ENCODE results near the gene EIF2A. TPM values are rescaled to one million over a fixed set of nuclear protein-coding genes. Genes with fewer than 3 reads are reported as not detected.

Gene EIF2A
- total RNA-seq, 1 donor from 2014 or later = 195 TPM

DNA sequence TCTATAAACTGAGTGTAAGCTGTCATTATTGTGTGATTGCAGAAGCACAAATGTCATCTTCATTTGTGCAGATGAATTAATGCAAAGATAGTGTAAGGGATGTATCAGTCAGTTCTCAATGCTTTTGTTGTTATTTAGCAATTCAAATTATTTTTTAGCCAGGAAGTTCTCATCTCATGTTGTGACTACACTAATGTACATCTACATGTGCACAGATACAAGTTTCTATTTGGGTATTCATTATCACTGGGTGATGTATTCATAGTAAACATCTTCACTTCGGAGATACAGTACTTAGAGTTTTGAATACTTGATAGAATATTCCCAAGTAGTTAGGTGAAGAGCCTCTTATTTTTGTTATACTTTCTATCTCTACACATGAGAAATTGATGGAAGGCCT lies 11.1 kb downstream of the EIF2A start:
- peaks cover 3 to 18% (median 11%) of the 10 kb centered on the region in 3 donors for H3K36me3 ChIP-seq (ENCODE audit: control insufficient read depth in 3 of 3, insufficient read depth in 3 of 3, low read length in 3 of 3)

DNA sequence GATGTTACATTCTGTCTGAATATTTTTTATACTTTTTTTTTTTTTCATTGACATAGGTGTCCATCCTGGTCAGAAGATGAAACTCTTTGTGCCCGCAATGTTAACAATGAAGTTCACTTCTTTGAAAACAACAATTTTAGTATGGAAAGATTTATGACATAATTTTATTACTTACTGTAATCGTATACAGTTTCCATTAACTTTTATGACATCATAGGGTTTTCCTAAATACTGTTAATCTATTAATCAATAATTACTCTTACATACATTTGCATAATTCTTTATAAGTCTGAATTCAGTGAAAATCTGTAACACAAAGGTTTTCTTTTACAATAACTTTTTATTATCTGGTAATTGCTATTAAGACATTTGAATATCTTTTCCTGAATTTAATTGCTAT lies 17.7 kb downstream of the EIF2A start:
- no peak overlapping the region for H3K27ac ChIP-seq (ENCODE audit: low read depth, low read length)
- H3K4me1 ChIP-seq (ENCODE audit: control insufficient read depth in 3 of 3, insufficient read depth in 3 of 3, low read length in 3 of 3) = no peaks in the 10 kb centered on the region
- peaks cover 7 to 26% (median 23%) of the 10 kb centered on the region in 3 donors for H3K36me3 ChIP-seq (ENCODE audit: control insufficient read depth in 3 of 3, insufficient read depth in 3 of 3, low read length in 3 of 3)
- H3K9me3 ChIP-seq (ENCODE audit: control insufficient read depth in 3 of 3, low read length in 3 of 3) = no peaks in the 10 kb centered on the region
- no peak overlapping the region for H3K4me3 ChIP-seq (ENCODE audit: low read length in 3 of 3)
- H3K9ac ChIP-seq (ENCODE audit: low read depth in 1 of 3, low read length in 3 of 3) = no peak overlapping the region
- H3K27me3 ChIP-seq (ENCODE audit: control insufficient read depth in 3 of 3, insufficient read depth in 3 of 3, low read length in 3 of 3) = no peaks in the 10 kb centered on the region

More for the DNA sequence above, 11.1 kb downstream of the EIF2A start:
- Histone ChIP-seq H3K27ac (ENCODE audit: low read depth, low read length) (no peak overlapping the region), H3K27me3 (ENCODE audit: control insufficient read depth in 3 of 3, insufficient read depth in 3 of 3, low read length in 3 of 3) (no peaks in the 10 kb centered on the region), H3K4me3 (ENCODE audit: low read length in 3 of 3) (no peak overlapping the region), H3K9ac (ENCODE audit: low read depth in 1 of 3, low read length in 3 of 3) (no peak overlapping the region), H3K4me1 (ENCODE audit: control insufficient read depth in 3 of 3, insufficient read depth in 3 of 3, low read length in 3 of 3) (no peaks in the 10 kb centered on the region), H3K9me3 (ENCODE audit: control insufficient read depth in 3 of 3, low read length in 3 of 3) (no peaks in the 10 kb centered on the region)

DNA sequence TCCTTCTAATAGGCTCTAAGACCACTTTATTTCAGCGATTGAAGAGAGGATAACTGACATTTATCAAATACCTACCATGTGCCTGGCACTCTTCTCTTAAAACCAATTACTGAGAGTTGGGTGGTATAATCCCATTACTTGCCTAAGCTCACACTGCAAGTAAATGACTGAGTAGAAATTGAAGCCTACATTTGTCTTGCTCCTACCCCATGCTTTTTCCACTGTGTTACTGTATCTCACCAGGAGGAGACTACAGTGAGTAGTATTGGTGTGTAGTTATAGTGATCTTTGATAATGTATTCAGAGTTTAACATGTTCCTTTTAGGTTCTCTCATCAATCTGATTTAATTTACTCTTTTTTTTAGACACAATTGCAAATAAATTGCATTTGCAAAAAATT lies 20.7 kb downstream of the EIF2A start:
- no peak overlapping the region for H3K27ac ChIP-seq (ENCODE audit: low read depth, low read length)
- H3K9ac ChIP-seq (ENCODE audit: low read depth in 1 of 3, low read length in 3 of 3) = no peak overlapping the region
- peaks cover 7 to 38% (median 32%) of the 10 kb centered on the region in 3 donors for H3K36me3 ChIP-seq (ENCODE audit: control insufficient read depth in 3 of 3, insufficient read depth in 3 of 3, low read length in 3 of 3)
- H3K4me1 ChIP-seq (ENCODE audit: control insufficient read depth in 3 of 3, insufficient read depth in 3 of 3, low read length in 3 of 3) = no peaks in the 10 kb centered on the region
- H3K4me3 ChIP-seq (ENCODE audit: low read length in 3 of 3) = no peak overlapping the region
- no peaks in the 10 kb centered on the region for H3K27me3 ChIP-seq (ENCODE audit: control insufficient read depth in 3 of 3, insufficient read depth in 3 of 3, low read length in 3 of 3)
- no peaks in the 10 kb centered on the region for H3K9me3 ChIP-seq (ENCODE audit: control insufficient read depth in 3 of 3, low read length in 3 of 3)

DNA sequence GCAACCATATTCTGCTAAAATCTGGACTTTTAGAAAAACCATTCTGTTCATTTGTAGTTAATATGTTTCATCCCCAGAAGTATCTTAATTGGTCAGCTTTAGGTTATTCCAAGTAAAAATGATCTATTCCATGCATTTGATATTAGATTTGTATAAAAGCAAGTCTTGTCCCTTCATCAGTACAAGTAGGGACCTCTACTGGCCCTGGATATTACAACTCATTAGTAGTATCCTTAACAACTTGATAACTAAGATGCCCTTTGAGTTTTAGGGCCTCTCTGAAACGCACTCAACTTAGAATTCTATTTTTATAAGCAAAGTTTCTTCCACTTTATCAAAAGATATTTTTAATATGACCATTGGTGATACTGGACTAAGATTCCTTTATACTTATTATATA lies 31.3 kb downstream of the EIF2A start:
- H3K4me1 ChIP-seq (ENCODE audit: control insufficient read depth in 3 of 3, insufficient read depth in 3 of 3, low read length in 3 of 3) = no peaks in the 10 kb centered on the region
- H3K9ac ChIP-seq (ENCODE audit: low read depth in 1 of 3, low read length in 3 of 3) = no peak overlapping the region
- H3K36me3 ChIP-seq (ENCODE audit: control insufficient read depth in 3 of 3, insufficient read depth in 3 of 3, low read length in 3 of 3) = peaks cover 12 to 28% (median 22%) of the 10 kb centered on the region in 3 donors
- H3K27ac ChIP-seq (ENCODE audit: low read depth, low read length) = no peak overlapping the region
- H3K27me3 ChIP-seq (ENCODE audit: control insufficient read depth in 3 of 3, insufficient read depth in 3 of 3, low read length in 3 of 3) = no peaks in the 10 kb centered on the region
- no peak overlapping the region for H3K4me3 ChIP-seq (ENCODE audit: low read length in 3 of 3)
- H3K9me3 ChIP-seq (ENCODE audit: control insufficient read depth in 3 of 3, low read length in 3 of 3) = no peaks in the 10 kb centered on the region

DNA sequence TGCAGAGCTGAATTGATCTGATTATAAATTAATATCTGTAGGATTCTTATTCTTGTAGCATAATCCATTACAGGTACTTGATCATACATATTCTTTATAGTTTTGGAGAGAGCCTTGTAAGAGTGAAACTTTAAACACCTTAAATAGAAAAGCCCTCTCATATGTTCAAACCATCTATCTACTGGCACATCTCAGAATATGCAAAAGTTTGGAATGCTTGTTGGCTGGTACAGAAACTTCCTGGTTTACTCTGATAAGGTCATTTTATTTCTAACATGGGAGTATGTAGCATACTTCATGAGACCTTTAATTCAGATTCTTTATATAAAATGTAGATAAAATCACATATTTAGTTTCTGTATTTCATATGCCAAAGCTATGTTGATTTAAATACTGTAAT lies 34.6 kb downstream of the EIF2A start:
- peaks cover 13 to 46% (median 30%) of the 10 kb centered on the region in 3 donors for H3K36me3 ChIP-seq (ENCODE audit: control insufficient read depth in 3 of 3, insufficient read depth in 3 of 3, low read length in 3 of 3)
- no peak overlapping the region for H3K4me3 ChIP-seq (ENCODE audit: low read length in 3 of 3)
- H3K27ac ChIP-seq (ENCODE audit: low read depth, low read length) = no peak overlapping the region
- no peaks in the 10 kb centered on the region for H3K9me3 ChIP-seq (ENCODE audit: control insufficient read depth in 3 of 3, low read length in 3 of 3)
- no peak overlapping the region for H3K9ac ChIP-seq (ENCODE audit: low read depth in 1 of 3, low read length in 3 of 3)
- H3K27me3 ChIP-seq (ENCODE audit: control insufficient read depth in 3 of 3, insufficient read depth in 3 of 3, low read length in 3 of 3) = no peaks in the 10 kb centered on the region
- H3K4me1 ChIP-seq (ENCODE audit: control insufficient read depth in 3 of 3, insufficient read depth in 3 of 3, low read length in 3 of 3) = no peaks in the 10 kb centered on the region

DNA sequence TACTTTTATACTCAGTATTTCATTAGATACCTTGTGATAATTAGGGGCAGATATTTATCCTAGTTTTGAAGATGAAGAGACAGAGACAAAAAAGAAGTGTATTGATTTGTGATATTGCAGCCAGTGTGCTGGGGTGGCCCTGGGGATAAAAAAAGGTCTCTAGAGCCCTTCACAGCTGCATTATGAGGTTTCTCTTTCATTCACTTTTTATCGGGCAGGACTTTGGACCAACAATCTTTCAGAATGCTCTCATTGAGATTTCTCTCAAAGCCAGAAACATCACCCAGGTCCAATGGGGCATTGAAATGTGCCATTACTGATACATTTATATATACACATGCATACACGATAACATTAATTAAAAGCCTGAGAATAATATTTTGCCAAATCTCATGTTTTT lies 36.0 kb downstream of the EIF2A start:
- no peaks in the 10 kb centered on the region for H3K9me3 ChIP-seq (ENCODE audit: control insufficient read depth in 3 of 3, low read length in 3 of 3)
- no peak overlapping the region for H3K9ac ChIP-seq (ENCODE audit: low read depth in 1 of 3, low read length in 3 of 3)
- H3K36me3 ChIP-seq (ENCODE audit: control insufficient read depth in 3 of 3, insufficient read depth in 3 of 3, low read length in 3 of 3) = peaks cover 10 to 35% (median 23%) of the 10 kb centered on the region in 3 donors
- H3K4me3 ChIP-seq (ENCODE audit: low read length in 3 of 3) = no peak overlapping the region
- H3K27me3 ChIP-seq (ENCODE audit: control insufficient read depth in 3 of 3, insufficient read depth in 3 of 3, low read length in 3 of 3) = no peaks in the 10 kb centered on the region
- no peaks in the 10 kb centered on the region for H3K4me1 ChIP-seq (ENCODE audit: control insufficient read depth in 3 of 3, insufficient read depth in 3 of 3, low read length in 3 of 3)
- no peak overlapping the region for H3K27ac ChIP-seq (ENCODE audit: low read depth, low read length)

DNA sequence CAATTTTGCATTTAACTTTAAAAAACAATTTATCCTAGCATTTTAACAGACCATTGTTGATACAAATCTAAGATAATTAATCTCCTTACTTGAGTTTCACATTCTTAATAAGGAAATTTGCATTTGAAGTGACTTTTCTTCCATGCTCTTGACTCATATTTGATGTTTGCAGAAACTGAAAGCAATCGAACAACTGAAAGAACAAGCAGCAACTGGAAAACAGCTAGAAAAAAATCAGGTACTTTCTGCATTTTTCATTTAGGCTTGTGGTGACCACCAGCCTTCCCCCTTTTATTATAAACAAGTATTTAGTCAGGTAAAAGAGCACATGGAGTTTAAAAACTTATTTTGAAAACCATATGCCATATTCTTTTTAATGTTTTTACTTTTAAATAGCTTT lies 36.4 kb downstream of the EIF2A start:
- H3K27me3 ChIP-seq (ENCODE audit: control insufficient read depth in 3 of 3, insufficient read depth in 3 of 3, low read length in 3 of 3) = no peaks in the 10 kb centered on the region
- H3K27ac ChIP-seq (ENCODE audit: low read depth, low read length) = no peak overlapping the region
- no peak overlapping the region for H3K9ac ChIP-seq (ENCODE audit: low read depth in 1 of 3, low read length in 3 of 3)
- H3K4me1 ChIP-seq (ENCODE audit: control insufficient read depth in 3 of 3, insufficient read depth in 3 of 3, low read length in 3 of 3) = peaks cover 0 to 2% (median 0%) of the 10 kb centered on the region in 3 donors
- H3K36me3 ChIP-seq (ENCODE audit: control insufficient read depth in 3 of 3, insufficient read depth in 3 of 3, low read length in 3 of 3) = peaks cover 10 to 32% (median 23%) of the 10 kb centered on the region in 3 donors
- H3K9me3 ChIP-seq (ENCODE audit: control insufficient read depth in 3 of 3, low read length in 3 of 3) = no peaks in the 10 kb centered on the region
- H3K4me3 ChIP-seq (ENCODE audit: low read length in 3 of 3) = no peak overlapping the region

DNA sequence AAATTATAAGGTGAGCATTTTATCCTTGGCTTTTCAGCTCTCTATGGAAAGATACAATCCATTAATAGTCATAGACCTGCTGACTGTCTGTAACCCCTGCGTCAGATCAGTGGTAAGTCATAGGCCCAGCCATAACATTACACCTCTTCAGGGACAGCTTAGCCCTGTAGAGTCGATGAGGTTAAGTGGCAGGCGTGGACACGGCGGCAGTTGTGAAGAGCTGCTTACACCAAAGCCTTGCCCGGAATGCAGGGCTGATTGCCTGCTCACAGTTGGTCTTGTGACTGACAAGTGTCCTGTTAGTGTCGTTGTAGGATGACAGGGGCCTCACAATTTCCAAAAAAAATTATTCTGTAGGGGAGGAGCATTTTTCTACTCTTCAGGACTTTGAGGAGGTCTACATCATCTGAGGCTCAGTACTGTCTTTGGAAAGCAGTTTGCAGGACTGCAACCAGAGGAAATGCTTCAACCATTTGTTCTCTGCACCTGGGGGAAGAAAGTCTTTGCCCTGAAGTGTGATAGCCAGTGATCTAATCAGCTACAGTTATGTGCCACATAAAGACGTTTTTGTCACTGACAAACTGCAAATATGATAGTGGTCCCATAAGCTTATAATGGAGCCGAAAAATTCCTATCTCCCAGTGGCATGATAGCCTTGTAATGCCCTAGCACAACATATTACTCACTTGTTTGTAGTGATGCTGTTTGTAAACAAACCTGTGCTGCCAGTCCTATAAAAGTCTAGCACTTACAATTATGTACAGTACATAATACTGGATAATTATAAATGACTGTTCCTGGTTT lies 41.6 kb downstream of the EIF2A start:
- Histone ChIP-seq H3K27ac (ENCODE audit: low read depth, low read length) (no peak overlapping the region), H3K27me3 (ENCODE audit: control insufficient read depth in 3 of 3, insufficient read depth in 3 of 3, low read length in 3 of 3) (no peaks in the 10 kb centered on the region), H3K4me3 (ENCODE audit: low read length in 3 of 3) (no peak overlapping the region), H3K36me3 (ENCODE audit: control insufficient read depth in 3 of 3, insufficient read depth in 3 of 3, low read length in 3 of 3) (peaks cover 5 to 22% (median 16%) of the 10 kb centered on the region in 3 donors), H3K4me1 (ENCODE audit: control insufficient read depth in 3 of 3, insufficient read depth in 3 of 3, low read length in 3 of 3) (peaks cover 0 to 5% (median 0%) of the 10 kb centered on the region in 3 donors), H3K9me3 (ENCODE audit: control insufficient read depth in 3 of 3, low read length in 3 of 3) (no peaks in the 10 kb centered on the region), H3K9ac (ENCODE audit: low read depth in 1 of 3, low read length in 3 of 3) (no peak overlapping the region)

DNA sequence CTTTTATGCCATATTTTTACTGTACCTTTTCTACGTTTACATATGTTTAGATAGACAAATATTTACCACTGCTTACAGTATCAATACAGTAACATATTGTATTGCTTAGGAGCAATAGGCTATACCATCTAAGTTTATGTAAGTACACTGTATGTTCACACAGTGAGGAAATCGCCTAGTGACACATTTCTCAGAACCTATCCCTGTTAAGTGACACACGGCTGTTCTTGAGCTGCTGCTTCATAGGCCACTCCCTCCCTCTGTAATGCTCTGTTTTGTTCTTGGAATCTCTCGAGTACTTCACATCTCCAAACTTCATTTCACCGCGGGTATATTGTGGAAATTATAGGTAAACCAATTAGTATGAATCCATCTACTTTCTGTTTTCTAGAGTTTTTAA lies 43.2 kb downstream of the EIF2A start:
- Histone ChIP-seq H3K4me3 (ENCODE audit: low read length in 3 of 3) (no peak overlapping the region), H3K9ac (ENCODE audit: low read depth in 1 of 3, low read length in 3 of 3) (no peak overlapping the region), H3K9me3 (ENCODE audit: control insufficient read depth in 3 of 3, low read length in 3 of 3) (no peaks in the 10 kb centered on the region), H3K27ac (ENCODE audit: low read depth, low read length) (no peak overlapping the region), H3K27me3 (ENCODE audit: control insufficient read depth in 3 of 3, insufficient read depth in 3 of 3, low read length in 3 of 3) (no peaks in the 10 kb centered on the region), H3K36me3 (ENCODE audit: control insufficient read depth in 3 of 3, insufficient read depth in 3 of 3, low read length in 3 of 3) (peaks cover 5 to 13% (median 8%) of the 10 kb centered on the region in 3 donors), H3K4me1 (ENCODE audit: control insufficient read depth in 3 of 3, insufficient read depth in 3 of 3, low read length in 3 of 3) (peaks cover 0 to 5% (median 0%) of the 10 kb centered on the region in 3 donors)

DNA sequence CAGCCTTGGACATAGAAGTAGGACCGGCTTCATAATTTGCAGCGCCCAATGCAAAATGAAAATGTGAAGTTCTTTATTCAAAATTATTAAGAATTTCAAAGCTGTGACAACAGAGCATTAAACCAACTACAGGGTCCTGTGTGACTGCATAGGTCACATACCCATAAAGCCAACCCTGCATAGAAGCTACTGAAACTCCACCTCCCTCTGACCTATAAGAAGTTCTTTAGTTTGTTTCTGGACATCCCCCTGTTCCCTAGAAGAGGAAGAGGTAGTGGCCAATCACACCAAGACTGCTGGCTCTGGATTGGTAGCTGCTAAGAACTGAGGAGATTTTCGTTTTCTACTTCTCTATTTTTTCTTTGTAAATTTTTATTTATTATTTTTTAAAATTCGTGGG lies 47.6 kb downstream of the EIF2A start:
- no peaks in the 10 kb centered on the region for H3K36me3 ChIP-seq (ENCODE audit: control insufficient read depth in 3 of 3, insufficient read depth in 3 of 3, low read length in 3 of 3)
- no peaks in the 10 kb centered on the region for H3K9me3 ChIP-seq (ENCODE audit: control insufficient read depth in 3 of 3, low read length in 3 of 3)
- H3K4me1 ChIP-seq (ENCODE audit: control insufficient read depth in 3 of 3, insufficient read depth in 3 of 3, low read length in 3 of 3) = no peaks in the 10 kb centered on the region
- H3K4me3 ChIP-seq (ENCODE audit: low read length in 3 of 3) = no peak overlapping the region
- no peaks in the 10 kb centered on the region for H3K27me3 ChIP-seq (ENCODE audit: control insufficient read depth in 3 of 3, insufficient read depth in 3 of 3, low read length in 3 of 3)
- no peak overlapping the region for H3K9ac ChIP-seq (ENCODE audit: low read depth in 1 of 3, low read length in 3 of 3)
- H3K27ac ChIP-seq (ENCODE audit: low read depth, low read length) = no peak overlapping the region
